Measurements from ENCODE around the gene JMJD8.

DNA sequence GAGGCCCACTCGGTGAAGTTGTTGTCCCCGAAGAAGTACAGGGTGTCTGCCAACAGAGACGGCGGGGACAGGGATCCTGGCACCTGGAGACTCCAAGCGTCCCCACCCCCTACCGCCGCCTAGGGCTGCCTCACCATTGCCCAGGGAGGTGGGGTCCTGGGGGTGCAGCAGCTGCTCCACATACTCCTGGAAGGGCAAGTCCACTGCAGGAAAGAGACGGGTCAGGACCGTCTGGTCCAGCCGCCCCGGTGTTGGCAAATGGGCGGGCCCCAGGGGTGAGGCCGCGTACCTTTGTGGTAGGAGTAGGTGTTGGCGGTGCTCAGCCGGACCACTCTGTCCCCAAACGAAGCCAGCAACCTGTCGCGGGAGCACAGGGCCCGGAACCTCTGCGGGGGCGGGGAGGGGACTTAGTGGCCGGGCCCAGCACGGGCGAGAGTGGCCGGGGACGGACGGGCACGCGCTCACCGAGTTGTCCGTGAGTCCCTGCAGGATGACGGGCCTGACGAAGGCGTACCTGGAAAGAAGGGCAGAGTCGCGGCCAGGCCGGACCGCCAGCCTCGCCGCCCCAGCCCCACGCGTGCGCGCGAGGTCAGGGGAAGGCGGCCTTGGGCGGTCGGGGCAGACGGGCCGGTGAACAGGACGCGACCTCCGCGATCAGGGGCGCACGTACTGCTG lies 601 bp downstream of the JMJD8 start:
- no peak for TF ChIP-seq POLR2A (IDR thresholded peaks at IDR 0.05)
- TF ChIP-seq, protein P1, sequence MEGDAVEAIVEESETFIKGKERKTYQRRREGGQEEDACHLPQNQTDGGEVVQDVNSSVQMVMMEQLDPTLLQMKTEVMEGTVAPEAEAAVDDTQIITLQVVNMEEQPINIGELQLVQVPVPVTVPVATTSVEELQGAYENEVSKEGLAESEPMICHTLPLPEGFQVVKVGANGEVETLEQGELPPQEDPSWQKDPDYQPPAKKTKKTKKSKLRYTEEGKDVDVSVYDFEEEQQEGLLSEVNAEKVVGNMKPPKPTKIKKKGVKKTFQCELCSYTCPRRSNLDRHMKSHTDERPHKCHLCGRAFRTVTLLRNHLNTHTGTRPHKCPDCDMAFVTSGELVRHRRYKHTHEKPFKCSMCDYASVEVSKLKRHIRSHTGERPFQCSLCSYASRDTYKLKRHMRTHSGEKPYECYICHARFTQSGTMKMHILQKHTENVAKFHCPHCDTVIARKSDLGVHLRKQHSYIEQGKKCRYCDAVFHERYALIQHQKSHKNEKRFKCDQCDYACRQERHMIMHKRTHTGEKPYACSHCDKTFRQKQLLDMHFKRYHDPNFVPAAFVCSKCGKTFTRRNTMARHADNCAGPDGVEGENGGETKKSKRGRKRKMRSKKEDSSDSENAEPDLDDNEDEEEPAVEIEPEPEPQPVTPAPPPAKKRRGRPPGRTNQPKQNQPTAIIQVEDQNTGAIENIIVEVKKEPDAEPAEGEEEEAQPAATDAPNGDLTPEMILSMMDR (IDR thresholded peaks at IDR 0.05 in 4 of 5, conservative IDR thresholded peaks at IDR 0.05 in 1 of 5): no peak
